Lower leg skin (tissue), 3 donors: Measurements from ENCODE around the gene RNF157.

ENCODE experiments used
- POLR2A ChIP-seq, 2 donors: fragments of 450-650 bp; IDR thresholded peaks; one replicate each; pipeline ENCODE4 v1.6.1; 2016 to 2017; ENCODE audit warnings: antibody characterized with exemption in 2 of 2, mild to moderate bottlenecking in 1 of 2, moderate library complexity in 1 of 2
- TF ChIP-seq, protein P1 (sequence below), 3 donors: fragments of 450-650 bp; IDR thresholded peaks; one replicate each; pipeline ENCODE4 v1.5.1; 2016; ENCODE audit warnings: antibody characterized with exemption in 3 of 3, mild to moderate bottlenecking in 3 of 3, moderate library complexity in 2 of 3

DNA sequence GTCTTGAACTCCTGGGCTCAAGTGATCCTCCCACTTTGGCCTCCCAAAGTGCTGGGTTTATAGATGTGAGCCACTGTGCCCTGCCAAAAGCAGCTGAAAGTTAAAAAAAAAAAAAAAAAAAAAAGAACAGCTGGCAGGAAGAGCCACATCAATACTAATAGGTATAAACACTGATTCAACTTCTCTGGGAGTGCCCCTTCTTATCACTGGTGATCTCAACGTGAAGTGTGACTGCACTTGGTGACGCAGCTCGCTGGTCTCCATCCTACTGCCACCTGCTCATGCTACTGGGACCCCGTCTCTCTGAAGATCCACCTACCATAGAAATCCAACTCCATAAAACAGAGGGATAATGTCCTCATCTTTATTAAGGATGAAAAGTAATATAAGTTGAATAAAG lies 40.8 kb downstream of the RNF157 start:
- TF ChIP-seq, protein P1, sequence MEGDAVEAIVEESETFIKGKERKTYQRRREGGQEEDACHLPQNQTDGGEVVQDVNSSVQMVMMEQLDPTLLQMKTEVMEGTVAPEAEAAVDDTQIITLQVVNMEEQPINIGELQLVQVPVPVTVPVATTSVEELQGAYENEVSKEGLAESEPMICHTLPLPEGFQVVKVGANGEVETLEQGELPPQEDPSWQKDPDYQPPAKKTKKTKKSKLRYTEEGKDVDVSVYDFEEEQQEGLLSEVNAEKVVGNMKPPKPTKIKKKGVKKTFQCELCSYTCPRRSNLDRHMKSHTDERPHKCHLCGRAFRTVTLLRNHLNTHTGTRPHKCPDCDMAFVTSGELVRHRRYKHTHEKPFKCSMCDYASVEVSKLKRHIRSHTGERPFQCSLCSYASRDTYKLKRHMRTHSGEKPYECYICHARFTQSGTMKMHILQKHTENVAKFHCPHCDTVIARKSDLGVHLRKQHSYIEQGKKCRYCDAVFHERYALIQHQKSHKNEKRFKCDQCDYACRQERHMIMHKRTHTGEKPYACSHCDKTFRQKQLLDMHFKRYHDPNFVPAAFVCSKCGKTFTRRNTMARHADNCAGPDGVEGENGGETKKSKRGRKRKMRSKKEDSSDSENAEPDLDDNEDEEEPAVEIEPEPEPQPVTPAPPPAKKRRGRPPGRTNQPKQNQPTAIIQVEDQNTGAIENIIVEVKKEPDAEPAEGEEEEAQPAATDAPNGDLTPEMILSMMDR (IDR thresholded peaks at IDR 0.05): no peak
- TF ChIP-seq POLR2A (IDR thresholded peaks at IDR 0.05): no peak
